Hepatocyte (in vitro differentiated cells): ENCODE data around the gene MAN1C1.

Source experiments
- CTCF ChIP-seq: fragments of 200-600 bp; sonication (generic); IDR thresholded peaks from 2 replicates; pipeline ENCODE4 v1.5.1; 2016; ENCODE audit warnings: antibody characterized with exemption, mild to moderate bottlenecking; ENCODE audit not compliant: poor library complexity
- EZH2 ChIP-seq: fragments of 200-600 bp; sonication (generic); IDR thresholded peaks from 2 replicates; pipeline ENCODE4 v1.6.1; 2016; ENCODE audit warnings: antibody characterized with exemption, mild to moderate bottlenecking, borderline replicate concordance

GRCh38 chr1:25712299-25712970 is 95.8 kb downstream of the MAN1C1 start:
- no peak for TF ChIP-seq CTCF
- no peak for TF ChIP-seq EZH2
